Measurements from ENCODE around the gene THSD7B.

Gene THSD7B

GRCh38 chr2:137156221-137156844 is 391.0 kb downstream of the THSD7B start:
- no peak for DNase-seq (ENCODE audit: low read depth)

GRCh38 chr2:137157851-137158250 is 392.5 kb downstream of the THSD7B start:
- no peak for DNase-seq (ENCODE audit: low read depth)

- DNase-seq (ENCODE audit: low read depth) = no peak
These were observed 395.9 kb downstream of the THSD7B start for GRCh38 chr2:137161250-137161649.

- no peak for DNase-seq (ENCODE audit: low read depth)
These were observed 400.6 kb downstream of the THSD7B start for GRCh38 chr2:137165968-137166367.

GRCh38 chr2:137167651-137168050 is 402.3 kb downstream of the THSD7B start:
- no peak for DNase-seq (ENCODE audit: low read depth)

GRCh38 chr2:137168552-137168951 is 403.2 kb downstream of the THSD7B start:
- DNase-seq (ENCODE audit: low read depth) = no peak

- no peak for DNase-seq (ENCODE audit: low read depth)
These were observed 406.8 kb downstream of the THSD7B start for GRCh38 chr2:137172162-137172561.

GRCh38 chr2:137173463-137173862 is 408.1 kb downstream of the THSD7B start:
- DNase-seq (ENCODE audit: low read depth) = no peak

- DNase-seq (ENCODE audit: low read depth) = no peak
These were observed 409.9 kb downstream of the THSD7B start for GRCh38 chr2:137175246-137175645.

GRCh38 chr2:137178951-137179377 is 413.6 kb downstream of the THSD7B start:
- no peak for DNase-seq (ENCODE audit: low read depth)

GRCh38 chr2:137179542-137179941 is 414.2 kb downstream of the THSD7B start:
- no peak for DNase-seq (ENCODE audit: low read depth)

GRCh38 chr2:137180012-137180411 is 414.7 kb downstream of the THSD7B start:
- no peak for DNase-seq (ENCODE audit: low read depth)

- no peak for DNase-seq (ENCODE audit: low read depth)
These were observed 416.0 kb downstream of the THSD7B start for GRCh38 chr2:137181370-137181769.

- no peak for DNase-seq (ENCODE audit: low read depth)
These were observed 416.7 kb downstream of the THSD7B start for GRCh38 chr2:137182071-137182470.

GRCh38 chr2:137183206-137183898 is 418.0 kb downstream of the THSD7B start:
- no peak for DNase-seq (ENCODE audit: low read depth)

- DNase-seq (ENCODE audit: low read depth) = no peak
These were observed 420.2 kb downstream of the THSD7B start for GRCh38 chr2:137185378-137186078.

- DNase-seq (ENCODE audit: low read depth) = no peak
These were observed 421.9 kb downstream of the THSD7B start for GRCh38 chr2:137187216-137187615.

- no peak for DNase-seq (ENCODE audit: low read depth)
These were observed 425.3 kb downstream of the THSD7B start for GRCh38 chr2:137190411-137191195.

- no peak for DNase-seq (ENCODE audit: low read depth)
These were observed 427.3 kb downstream of the THSD7B start for GRCh38 chr2:137192366-137193310.

- DNase-seq (ENCODE audit: low read depth) = no peak
These were observed 428.1 kb downstream of the THSD7B start for GRCh38 chr2:137193401-137193800.

- DNase-seq (ENCODE audit: low read depth) = no peak
These were observed 428.8 kb downstream of the THSD7B start for GRCh38 chr2:137194111-137194510.
